Liver (tissue), 9 donors: Measurements from ENCODE around the gene DPPA4. TPM values are rescaled to one million over a fixed set of nuclear protein-coding genes. Genes with fewer than 3 reads are reported as not detected.

Source experiments
- DNase-seq: peaks from one replicate; pipeline ENCODE4 v3.0.0-alpha.2; 2017; ENCODE audit warnings: low spot score
- H3K27ac ChIP-seq, 2 donors: one replicate each; pipeline ENCODE4 v1.7.0; 2013; ENCODE audit warnings: inconsistent platforms in 2 of 2, low read length in 2 of 2, control low read depth in 1 of 2, low read depth in 1 of 2, mild to moderate bottlenecking in 1 of 2
- H3K27me3 ChIP-seq, 4 donors: one replicate each; pipeline versions ENCODE4 v1.6.1 to v1.7.0; 2013; ENCODE audit warnings: low read length in 3 of 4, inconsistent platforms in 1 of 4, mild to moderate bottlenecking in 1 of 4, moderate library complexity in 1 of 4; ENCODE audit not compliant: control insufficient read depth in 4 of 4, insufficient read depth in 4 of 4
- H3K36me3 ChIP-seq, 4 donors: one replicate each; pipeline versions ENCODE4 v1.6.1 to v1.7.0; 2013; ENCODE audit warnings: low read length in 3 of 4, mild to moderate bottlenecking in 3 of 4, low read depth in 1 of 4, moderate library complexity in 1 of 4; ENCODE audit not compliant: control insufficient read depth in 4 of 4, insufficient read depth in 3 of 4
- H3K4me1 ChIP-seq, 4 donors: one replicate each; pipeline versions ENCODE4 v1.6.1 to v1.7.0; 2013; ENCODE audit warnings: low read length in 3 of 4, mild to moderate bottlenecking in 3 of 4, moderate library complexity in 1 of 4; ENCODE audit not compliant: control insufficient read depth in 4 of 4, insufficient read depth in 4 of 4
- H3K4me3 ChIP-seq, 3 donors: one replicate each; pipeline versions ENCODE4 v1.6.1 to v1.7.0; 2013; ENCODE audit warnings: low read length in 3 of 3, control low read depth in 1 of 3, low read depth in 1 of 3, mild to moderate bottlenecking in 1 of 3
- H3K9ac ChIP-seq, 2 donors: one replicate each; pipeline ENCODE4 v1.7.0; 2013; ENCODE audit warnings: low read length in 2 of 2, mild to moderate bottlenecking in 2 of 2, moderate library complexity in 2 of 2, control low read depth in 1 of 2, low read depth in 1 of 2
- H3K9me3 ChIP-seq, 4 donors: one replicate each; pipeline versions ENCODE4 v1.6.1 to v1.7.0; 2013; ENCODE audit warnings: low read length in 3 of 4; ENCODE audit not compliant: control insufficient read depth in 4 of 4
- EGR1 ChIP-seq, 2 donors: IDR thresholded peaks; 2 replicates each; pipeline ENCODE4 v1.6.1; 2016 to 2018; ENCODE audit warnings: antibody characterized with exemption in 2 of 2, low read depth in 2 of 2
- FOXA1 ChIP-seq: IDR thresholded peaks from 2 replicates; pipeline ENCODE4 v1.6.1; 2016; ENCODE audit warnings: antibody characterized with exemption
- FOXA2 ChIP-seq: IDR thresholded peaks from 2 replicates; pipeline ENCODE4 v1.6.1; 2016; ENCODE audit warnings: antibody characterized with exemption
- GABPA ChIP-seq, 2 donors: IDR thresholded peaks in 1 of 2; conservative IDR thresholded peaks in 1 of 2; 2 replicates each; pipeline ENCODE4 v1.6.1; 2016; ENCODE audit warnings: antibody characterized with exemption in 2 of 2, mild to moderate bottlenecking in 1 of 2, moderate library complexity in 1 of 2
- HNF4A ChIP-seq, 2 donors: conservative IDR thresholded peaks; 2 replicates each; pipeline ENCODE4 v1.6.1; 2016; ENCODE audit warnings: antibody characterized with exemption in 2 of 2, mild to moderate bottlenecking in 2 of 2
- HNF4G ChIP-seq: IDR thresholded peaks from 2 replicates; pipeline ENCODE4 v1.6.1; 2016; ENCODE audit warnings: antibody characterized with exemption
- JUND ChIP-seq, 2 donors: IDR thresholded peaks; 2 replicates each; pipeline ENCODE4 v1.6.1; 2016; ENCODE audit warnings: antibody characterized with exemption in 2 of 2
- NR2F2 ChIP-seq: IDR thresholded peaks from 2 replicates; pipeline ENCODE4 v1.6.1; 2016; ENCODE audit warnings: antibody characterized with exemption
- RAD21 ChIP-seq, 2 donors: IDR thresholded peaks; 2 replicates each; pipeline ENCODE4 v1.6.1; 2016; ENCODE audit warnings: antibody characterized with exemption in 2 of 2, mild to moderate bottlenecking in 2 of 2
- RXRA ChIP-seq, 2 donors: IDR thresholded peaks; 2 replicates each; pipeline ENCODE4 v1.6.1; 2017 to 2018; ENCODE audit warnings: antibody characterized with exemption in 2 of 2, mild to moderate bottlenecking in 1 of 2
- SP1 ChIP-seq: IDR thresholded peaks from 2 replicates; pipeline ENCODE4 v1.6.1; 2018; ENCODE audit warnings: antibody characterized with exemption, mild to moderate bottlenecking
- TAF1 ChIP-seq: conservative IDR thresholded peaks from 2 replicates; pipeline ENCODE4 v1.6.1; 2016; ENCODE audit warnings: antibody characterized with exemption, mild to moderate bottlenecking
- YY1 ChIP-seq: IDR thresholded peaks from 2 replicates; pipeline ENCODE4 v1.6.1; 2016; ENCODE audit warnings: antibody characterized with exemption, mild to moderate bottlenecking
- WGBS: extraction: QIAGEN DNeasy Blood & Tissue Kit; methylation state at CpG from one replicate; pipeline ENCODE4 v1.1.7; 2013; 5-methylcytosine and 5-hydroxymethylcytosine counted together
- polyA plus RNA-seq, 2 donors: library from polyadenylated mRNA; stranded (reverse) in 1 of 2; unstranded in 1 of 2; fragments of 200-250 nt in 1 of 2; fragments of >200 nt in 1 of 2; fragmentation: Nextera tagmentation in 1 of 2; extraction: Ambion mirVana in 1 of 2; gene quantifications; one replicate each; pipeline versions ENCODE4 v1.2.1 to v1.2.3, GENCODE V29; 2013 to 2015
- total RNA-seq, 2 donors: library from RNA; depleted of rRNA; stranded (reverse); fragments of >200 nt; gene quantifications; one replicate each; pipeline ENCODE4 v1.2.3, GENCODE V29; 2014
- TF ChIP-seq, protein P1 (sequence below): fragments of 150-350 bp; IDR thresholded peaks from 2 replicates; pipeline ENCODE4 v1.5.1; 2017; ENCODE audit warnings: improper control_type of control experiment, low read depth, low read length; ENCODE audit not compliant: missing input control
- TF ChIP-seq, protein P2 (sequence below): IDR thresholded peaks from 2 replicates; pipeline ENCODE4 v1.6.1; 2016; ENCODE audit warnings: antibody characterized with exemption
- TF ChIP-seq, protein P3 (sequence below): IDR thresholded peaks from 2 replicates; pipeline ENCODE4 v1.6.1; 2016; ENCODE audit warnings: antibody characterized with exemption, mild to moderate bottlenecking
- TF ChIP-seq, protein P4 (sequence below): IDR thresholded peaks from 2 replicates; pipeline ENCODE4 v1.6.1; 2016; ENCODE audit warnings: antibody characterized with exemption
- donor health status: healthy.
- donor health status: healthy.
- donor health status: healthy.
- donor health status: healthy.
- donor health status: healthy.

Gene DPPA4
- total and polyA plus RNA-seq, 4 donors = 0.12 to 3.1 (median 0.28) TPM

DNA sequence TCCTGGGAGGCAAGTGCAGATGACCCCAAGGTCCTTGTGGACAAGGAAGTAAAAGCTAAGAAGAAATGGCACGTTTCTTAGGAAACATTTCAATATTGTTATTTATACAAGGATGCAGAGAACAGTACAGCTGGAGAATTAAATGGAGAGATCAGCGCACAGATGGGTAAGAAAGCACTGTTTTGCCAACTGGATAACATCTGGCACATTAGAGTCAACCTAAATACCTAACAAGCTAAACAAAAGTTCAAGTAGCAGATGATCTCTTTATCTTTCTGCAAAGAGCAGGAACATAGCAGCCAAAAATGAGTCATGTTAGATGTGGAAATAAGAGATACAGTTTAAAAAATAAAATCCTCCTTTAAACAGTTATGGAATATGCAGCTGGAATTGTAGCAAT lies 15.7 kb upstream of the DPPA4 start:
- H3K4me3 ChIP-seq = no peak overlapping the region
- peaks cover 4 to 28% (median 23%) of the 10 kb centered on the region in 4 donors for H3K4me1 ChIP-seq
- H3K9me3 ChIP-seq = no peaks in the 10 kb centered on the region
- DNase-seq = no peak
- H3K27ac ChIP-seq = no peak overlapping the region
- 66% methylated on average over 2 of the region's 2 CpGs for WGBS
- no peak overlapping the region for H3K9ac ChIP-seq
- H3K36me3 ChIP-seq = no peaks in the 10 kb centered on the region
- TF ChIP-seq HNF4G (no peak), TAF1 (no peak), EGR1 (IDR thresholded peaks at IDR 0.05; ENCODE audit: low read depth in 2 of 2) (no peak), GABPA (IDR thresholded peaks at IDR 0.05 in 1 of 2, conservative IDR thresholded peaks at IDR 0.05 in 1 of 2) (no peak), SP1 (no peak), JUND (IDR thresholded peaks at IDR 0.05) (no peak), YY1 (no peak), FOXA2 (no peak), RXRA (IDR thresholded peaks at IDR 0.05) (no peak), HNF4A (conservative IDR thresholded peaks at IDR 0.05) (no peak), FOXA1 (no peak), RAD21 (IDR thresholded peaks at IDR 0.05) (no peak)
- TF ChIP-seq, protein P1, sequence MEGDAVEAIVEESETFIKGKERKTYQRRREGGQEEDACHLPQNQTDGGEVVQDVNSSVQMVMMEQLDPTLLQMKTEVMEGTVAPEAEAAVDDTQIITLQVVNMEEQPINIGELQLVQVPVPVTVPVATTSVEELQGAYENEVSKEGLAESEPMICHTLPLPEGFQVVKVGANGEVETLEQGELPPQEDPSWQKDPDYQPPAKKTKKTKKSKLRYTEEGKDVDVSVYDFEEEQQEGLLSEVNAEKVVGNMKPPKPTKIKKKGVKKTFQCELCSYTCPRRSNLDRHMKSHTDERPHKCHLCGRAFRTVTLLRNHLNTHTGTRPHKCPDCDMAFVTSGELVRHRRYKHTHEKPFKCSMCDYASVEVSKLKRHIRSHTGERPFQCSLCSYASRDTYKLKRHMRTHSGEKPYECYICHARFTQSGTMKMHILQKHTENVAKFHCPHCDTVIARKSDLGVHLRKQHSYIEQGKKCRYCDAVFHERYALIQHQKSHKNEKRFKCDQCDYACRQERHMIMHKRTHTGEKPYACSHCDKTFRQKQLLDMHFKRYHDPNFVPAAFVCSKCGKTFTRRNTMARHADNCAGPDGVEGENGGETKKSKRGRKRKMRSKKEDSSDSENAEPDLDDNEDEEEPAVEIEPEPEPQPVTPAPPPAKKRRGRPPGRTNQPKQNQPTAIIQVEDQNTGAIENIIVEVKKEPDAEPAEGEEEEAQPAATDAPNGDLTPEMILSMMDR = no peak
- TF ChIP-seq, protein P2, sequence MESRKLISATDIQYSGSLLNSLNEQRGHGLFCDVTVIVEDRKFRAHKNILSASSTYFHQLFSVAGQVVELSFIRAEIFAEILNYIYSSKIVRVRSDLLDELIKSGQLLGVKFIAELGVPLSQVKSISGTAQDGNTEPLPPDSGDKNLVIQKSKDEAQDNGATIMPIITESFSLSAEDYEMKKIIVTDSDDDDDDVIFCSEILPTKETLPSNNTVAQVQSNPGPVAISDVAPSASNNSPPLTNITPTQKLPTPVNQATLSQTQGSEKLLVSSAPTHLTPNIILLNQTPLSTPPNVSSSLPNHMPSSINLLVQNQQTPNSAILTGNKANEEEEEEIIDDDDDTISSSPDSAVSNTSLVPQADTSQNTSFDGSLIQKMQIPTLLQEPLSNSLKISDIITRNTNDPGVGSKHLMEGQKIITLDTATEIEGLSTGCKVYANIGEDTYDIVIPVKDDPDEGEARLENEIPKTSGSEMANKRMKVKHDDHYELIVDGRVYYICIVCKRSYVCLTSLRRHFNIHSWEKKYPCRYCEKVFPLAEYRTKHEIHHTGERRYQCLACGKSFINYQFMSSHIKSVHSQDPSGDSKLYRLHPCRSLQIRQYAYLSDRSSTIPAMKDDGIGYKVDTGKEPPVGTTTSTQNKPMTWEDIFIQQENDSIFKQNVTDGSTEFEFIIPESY = no peak
- TF ChIP-seq, protein P3, sequence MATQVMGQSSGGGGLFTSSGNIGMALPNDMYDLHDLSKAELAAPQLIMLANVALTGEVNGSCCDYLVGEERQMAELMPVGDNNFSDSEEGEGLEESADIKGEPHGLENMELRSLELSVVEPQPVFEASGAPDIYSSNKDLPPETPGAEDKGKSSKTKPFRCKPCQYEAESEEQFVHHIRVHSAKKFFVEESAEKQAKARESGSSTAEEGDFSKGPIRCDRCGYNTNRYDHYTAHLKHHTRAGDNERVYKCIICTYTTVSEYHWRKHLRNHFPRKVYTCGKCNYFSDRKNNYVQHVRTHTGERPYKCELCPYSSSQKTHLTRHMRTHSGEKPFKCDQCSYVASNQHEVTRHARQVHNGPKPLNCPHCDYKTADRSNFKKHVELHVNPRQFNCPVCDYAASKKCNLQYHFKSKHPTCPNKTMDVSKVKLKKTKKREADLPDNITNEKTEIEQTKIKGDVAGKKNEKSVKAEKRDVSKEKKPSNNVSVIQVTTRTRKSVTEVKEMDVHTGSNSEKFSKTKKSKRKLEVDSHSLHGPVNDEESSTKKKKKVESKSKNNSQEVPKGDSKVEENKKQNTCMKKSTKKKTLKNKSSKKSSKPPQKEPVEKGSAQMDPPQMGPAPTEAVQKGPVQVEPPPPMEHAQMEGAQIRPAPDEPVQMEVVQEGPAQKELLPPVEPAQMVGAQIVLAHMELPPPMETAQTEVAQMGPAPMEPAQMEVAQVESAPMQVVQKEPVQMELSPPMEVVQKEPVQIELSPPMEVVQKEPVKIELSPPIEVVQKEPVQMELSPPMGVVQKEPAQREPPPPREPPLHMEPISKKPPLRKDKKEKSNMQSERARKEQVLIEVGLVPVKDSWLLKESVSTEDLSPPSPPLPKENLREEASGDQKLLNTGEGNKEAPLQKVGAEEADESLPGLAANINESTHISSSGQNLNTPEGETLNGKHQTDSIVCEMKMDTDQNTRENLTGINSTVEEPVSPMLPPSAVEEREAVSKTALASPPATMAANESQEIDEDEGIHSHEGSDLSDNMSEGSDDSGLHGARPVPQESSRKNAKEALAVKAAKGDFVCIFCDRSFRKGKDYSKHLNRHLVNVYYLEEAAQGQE = no peak
- H3K27me3 ChIP-seq = no peaks in the 10 kb centered on the region

DNA sequence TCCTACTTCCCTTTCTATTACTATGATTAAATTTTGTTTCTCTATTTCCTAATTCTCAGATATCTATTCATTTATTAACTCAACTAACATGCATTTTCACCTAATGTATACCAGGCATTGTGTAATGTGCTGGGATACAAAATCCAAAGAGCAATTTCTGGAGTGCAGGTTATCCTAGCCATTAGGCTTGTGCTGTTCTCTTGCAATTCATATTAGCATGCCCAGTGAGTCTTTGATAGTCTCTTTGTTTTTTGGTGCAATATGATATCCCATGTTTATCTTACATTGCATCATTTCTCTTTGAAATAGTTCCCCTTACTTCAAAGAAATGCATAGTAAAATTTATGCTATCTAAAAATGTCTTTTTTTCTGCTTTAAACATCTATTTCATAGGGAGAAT lies 13.9 kb upstream of the DPPA4 start:
- Histone ChIP-seq H3K36me3 (peaks cover 0 to 3% (median 0%) of the 10 kb centered on the region in 4 donors), H3K9ac (no peak overlapping the region), H3K4me3 (no peak overlapping the region), H3K9me3 (no peaks in the 10 kb centered on the region), H3K4me1 (peaks cover 4 to 21% (median 15%) of the 10 kb centered on the region in 4 donors), H3K27me3 (no peaks in the 10 kb centered on the region), H3K27ac (no peak overlapping the region)
- DNase-seq = no peak
- TF ChIP-seq EGR1 (IDR thresholded peaks at IDR 0.05; ENCODE audit: low read depth in 2 of 2) (peak in 1 of 2 donors; percentile 18), JUND (IDR thresholded peaks at IDR 0.05) (peak in 1 of 2 donors; percentile 63), GABPA (IDR thresholded peaks at IDR 0.05 in 1 of 2, conservative IDR thresholded peaks at IDR 0.05 in 1 of 2) (peak in 1 of 2 donors; percentile 21), HNF4G (peak; percentile 43), YY1 (peak; percentile 76), TAF1 (no peak), FOXA2 (peak; percentile 81), RAD21 (IDR thresholded peaks at IDR 0.05) (peak; percentile 18 to 28), NR2F2 (no peak), RXRA (IDR thresholded peaks at IDR 0.05) (peak; percentile 34 to 79), SP1 (peak; percentile 42), HNF4A (conservative IDR thresholded peaks at IDR 0.05) (peak; percentile 85 to 95), FOXA1 (peak; percentile 57)
- TF ChIP-seq, protein P4, sequence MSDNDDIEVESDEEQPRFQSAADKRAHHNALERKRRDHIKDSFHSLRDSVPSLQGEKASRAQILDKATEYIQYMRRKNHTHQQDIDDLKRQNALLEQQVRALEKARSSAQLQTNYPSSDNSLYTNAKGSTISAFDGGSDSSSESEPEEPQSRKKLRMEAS = peak; percentile 65
- TF ChIP-seq, protein P3 = peak; percentile 59
- TF ChIP-seq, protein P1 = no peak
